GM18517 (cell line): ENCODE data around the gene LGR6.
A peak's percentile ranks its signal among the peaks of the same experiment; 100 is the strongest.
"Not testable (repeated sequence)": the region's sequence is repeated elsewhere in the genome, so short reads cannot be mapped to it uniquely, and the experiment has no call there.

Source experiments
- ATAC-seq: cut with Tn5 transposase; IDR thresholded peaks from one replicate; pipeline ENCODE4 v1.9.1; 2021; ENCODE audit warnings: mild to moderate bottlenecking, moderate library complexity; ENCODE audit not compliant: unreplicated experiment

Gene LGR6

DNA sequence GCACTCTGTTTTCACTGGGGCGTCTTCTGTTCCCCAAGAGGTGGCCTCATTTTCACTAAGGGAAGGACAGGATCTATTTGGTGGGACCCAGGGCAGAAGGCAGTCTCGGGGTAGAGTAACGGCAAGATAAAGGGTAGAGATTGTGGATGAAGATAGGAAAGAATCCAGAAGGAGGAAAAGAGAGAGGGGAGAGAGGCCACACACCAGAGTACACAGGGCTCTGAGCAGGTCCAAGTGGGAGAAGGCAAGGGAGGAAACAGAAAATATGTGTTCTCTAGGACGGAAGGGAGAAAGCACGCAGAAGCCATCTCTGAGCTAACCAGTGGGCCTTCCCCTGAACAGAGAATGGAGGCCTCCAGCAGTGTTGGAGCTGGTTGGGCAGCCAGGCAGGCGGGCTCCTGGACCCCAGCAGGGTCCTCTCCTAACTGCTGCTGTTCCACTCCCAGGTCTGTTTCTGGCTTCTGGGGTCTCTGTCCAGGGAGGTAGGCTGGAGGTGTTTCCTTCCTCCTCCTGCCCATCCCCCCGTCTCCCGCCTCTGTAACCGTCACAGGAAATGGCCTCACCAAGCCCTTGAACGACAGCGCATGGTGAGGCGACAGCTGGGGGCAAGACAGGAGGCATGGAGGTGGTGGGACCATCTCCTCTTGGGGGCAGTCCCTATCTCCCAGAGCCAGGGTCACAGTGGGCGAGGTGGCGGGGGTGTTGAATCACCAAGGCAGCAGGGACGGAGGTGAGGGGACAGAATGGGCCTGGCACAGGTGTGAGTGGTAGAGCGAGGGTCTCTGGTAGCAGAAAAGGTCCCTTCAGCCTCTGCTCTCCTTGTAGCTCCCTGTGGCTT is 33.8 kb upstream of the LGR6 start:
- no peak for ATAC-seq

DNA sequence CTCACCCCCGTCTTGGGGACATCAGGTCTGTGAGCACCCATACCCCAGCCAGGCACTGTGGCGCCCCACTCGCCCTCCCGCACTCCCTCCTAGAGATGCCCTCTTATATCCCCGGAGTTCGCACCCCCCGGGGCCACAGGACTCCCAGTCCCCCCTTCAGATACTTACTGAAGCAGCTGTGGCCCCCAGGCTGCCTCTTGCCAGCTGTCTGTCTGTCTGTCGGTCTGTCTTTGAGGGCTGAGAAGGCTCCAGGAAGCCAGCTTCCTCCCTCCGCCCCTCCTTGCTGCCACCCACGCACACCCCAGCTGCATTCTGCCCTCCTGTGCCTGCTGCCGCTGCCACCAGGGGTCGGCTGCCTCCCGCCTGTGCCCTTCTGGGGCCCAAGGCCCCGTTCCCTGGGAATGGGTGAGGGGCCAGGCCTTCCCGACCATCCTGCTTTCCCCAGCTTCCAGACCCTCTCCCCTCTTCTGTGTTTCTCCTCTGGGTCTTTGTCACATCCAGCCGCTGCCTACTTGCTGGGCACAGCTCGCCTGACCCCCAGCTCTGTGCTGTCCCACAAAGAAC is 33.1 kb upstream of the LGR6 start, which contains the start of gene PTPN7:
PTPN7 (minus strand) TSS at position 226 of the 564 bp plus-strand sequence. CDS start 1,200 bp downstream, outside the sequence.
- ATAC-seq = peak; percentile 50

DNA sequence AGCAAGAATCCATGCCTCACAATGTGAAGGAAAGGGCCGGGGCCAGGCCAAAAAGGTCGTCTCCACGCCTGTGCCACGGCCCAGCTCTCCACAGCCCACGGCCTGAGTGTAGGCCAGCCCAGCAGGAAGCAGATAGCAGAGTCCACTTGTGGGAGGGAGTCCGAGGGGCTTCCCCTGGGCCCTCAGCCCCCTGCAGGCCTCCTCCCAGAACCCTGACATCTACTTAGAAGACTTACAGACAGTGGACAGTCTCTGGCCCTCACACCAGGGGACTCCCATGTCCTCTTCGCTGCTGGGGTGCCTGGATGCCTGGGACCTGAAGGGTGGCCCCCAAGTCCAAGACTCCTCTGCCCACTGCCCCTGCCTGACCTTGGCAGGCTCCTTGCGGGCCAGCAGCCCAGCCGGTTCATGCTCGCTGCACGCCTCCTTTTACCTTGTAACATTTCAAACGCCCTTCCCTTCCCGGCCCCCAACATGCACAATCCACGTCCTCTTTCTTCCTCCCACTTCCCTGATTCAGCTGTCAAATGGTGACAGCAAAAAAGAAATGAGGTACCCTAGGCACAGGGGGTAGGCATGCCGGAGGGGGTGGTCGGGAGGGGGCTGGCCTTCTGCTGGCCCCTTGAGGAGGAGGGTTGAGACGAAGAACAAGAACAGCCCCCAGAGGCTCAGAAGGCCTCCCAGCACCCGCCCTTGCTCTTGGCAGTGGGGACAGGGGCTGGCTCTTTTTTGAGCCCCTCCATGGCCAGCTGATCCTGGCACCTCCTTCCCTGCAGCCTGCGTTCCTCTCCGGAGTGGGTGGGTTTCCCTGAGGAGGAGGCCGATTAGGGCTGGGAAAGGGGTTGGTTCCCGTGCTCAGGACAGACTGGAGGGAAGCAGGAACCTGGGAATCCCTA is 32.2 kb upstream of the LGR6 start:
- ATAC-seq = no peak

DNA sequence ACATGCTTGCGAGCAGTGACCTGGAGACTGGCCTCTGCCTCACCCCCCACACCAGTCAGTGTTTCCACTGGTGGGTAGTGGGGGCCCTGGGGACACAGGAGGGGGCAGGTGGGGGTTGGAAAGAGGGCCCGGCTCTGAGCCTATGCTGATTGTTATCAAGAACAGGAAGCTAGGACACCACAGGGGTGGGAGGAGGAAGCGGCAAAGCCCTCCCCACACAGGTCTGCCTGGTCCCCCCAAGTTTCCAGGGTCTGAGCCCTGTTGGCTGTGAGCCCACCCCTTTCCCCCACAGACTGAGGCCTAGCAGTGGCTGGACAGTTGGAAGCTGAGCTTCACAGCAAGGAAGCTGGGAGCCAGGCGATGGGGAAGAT is 31.6 kb upstream of the LGR6 start:
- ATAC-seq = no peak

DNA sequence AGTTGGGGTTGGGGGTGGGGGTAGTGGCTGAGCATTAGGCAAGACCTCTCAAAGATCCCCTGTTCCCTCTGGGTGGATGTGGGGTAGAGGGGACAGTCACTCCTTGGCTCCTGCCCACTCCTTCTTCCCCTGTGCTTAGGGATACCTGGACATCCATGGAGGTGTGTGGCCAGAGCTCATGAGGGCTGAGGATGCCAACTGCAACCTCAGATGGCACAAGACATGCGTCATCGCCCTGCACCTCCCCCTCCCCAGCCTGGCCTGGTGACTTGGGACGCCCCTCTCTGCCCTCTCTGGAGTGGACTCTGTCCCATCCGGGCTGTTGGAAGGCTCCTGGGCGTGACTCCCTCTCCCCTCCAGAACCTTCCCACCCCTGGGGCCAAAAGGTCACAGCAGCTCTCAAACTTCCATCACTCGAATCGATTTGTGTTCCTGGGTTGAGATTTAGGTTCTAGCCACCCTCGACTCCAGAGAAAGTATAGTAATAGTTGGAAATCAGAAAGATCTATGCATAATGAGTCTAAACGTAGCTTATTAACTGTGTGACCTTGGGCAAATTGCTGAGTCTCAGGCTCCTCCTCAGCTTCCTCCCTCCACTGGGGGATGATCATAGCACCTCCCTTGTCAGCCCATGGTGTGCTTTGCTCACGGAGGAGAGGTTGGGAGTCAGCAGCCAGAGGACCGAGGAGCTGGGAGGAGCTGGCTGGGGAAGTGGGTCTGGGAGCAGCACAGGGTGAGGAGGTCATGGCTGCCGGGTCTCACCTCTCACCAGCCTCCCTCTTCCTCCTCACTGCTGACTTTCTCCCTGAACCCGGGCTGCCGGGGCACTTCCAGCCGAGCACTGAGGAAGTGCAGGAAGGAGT is 30.9 kb upstream of the LGR6 start:
- ATAC-seq = no peak

DNA sequence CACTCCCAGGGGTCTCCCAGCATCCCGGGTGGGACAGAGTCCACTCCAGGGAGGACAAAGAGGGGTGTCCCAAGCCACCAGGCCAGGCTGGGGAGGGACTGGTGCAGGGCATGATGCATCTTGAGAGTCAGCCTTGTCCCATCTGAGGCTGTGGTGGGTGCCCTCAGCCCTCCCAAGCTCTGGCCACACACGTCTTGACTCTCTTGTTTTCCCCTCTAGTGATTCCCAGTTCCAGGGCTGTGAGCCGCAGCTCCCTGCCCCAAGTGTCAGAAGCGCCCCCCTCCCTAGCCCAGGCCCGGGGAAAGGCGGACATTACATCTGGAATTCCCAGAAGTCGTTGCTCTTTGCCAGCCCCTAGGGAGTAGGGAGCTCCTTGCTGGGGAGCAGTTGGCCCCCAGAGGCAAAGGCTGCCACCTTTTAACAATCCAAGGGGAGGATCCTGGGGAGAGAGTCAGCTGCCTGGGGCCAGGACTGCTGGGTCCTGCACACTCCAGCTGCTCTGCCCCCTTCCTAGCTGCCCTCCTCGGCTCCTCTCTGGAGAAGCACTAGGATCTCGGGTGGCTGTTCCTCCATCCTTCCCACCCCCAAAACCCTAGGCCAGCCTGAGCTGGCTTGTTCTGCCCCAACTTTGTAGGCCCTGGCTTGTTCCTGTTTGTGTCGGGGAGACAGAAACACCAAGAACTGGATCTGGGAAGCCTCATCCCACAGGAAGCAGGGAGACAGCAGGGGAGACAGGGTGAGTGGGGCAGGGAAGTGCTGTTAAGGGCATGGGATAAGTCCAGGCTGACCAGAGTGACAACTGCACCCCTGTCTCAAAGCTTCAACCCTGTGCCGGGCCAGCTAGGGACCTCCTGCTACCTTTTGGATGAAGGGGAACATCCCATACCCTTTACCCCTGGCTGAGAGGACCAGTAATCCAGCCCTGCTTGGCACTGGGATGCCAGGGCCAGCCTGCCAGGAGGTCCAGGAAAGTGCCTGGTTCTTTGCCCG is 30.0 kb upstream of the LGR6 start:
- no peak for ATAC-seq

DNA sequence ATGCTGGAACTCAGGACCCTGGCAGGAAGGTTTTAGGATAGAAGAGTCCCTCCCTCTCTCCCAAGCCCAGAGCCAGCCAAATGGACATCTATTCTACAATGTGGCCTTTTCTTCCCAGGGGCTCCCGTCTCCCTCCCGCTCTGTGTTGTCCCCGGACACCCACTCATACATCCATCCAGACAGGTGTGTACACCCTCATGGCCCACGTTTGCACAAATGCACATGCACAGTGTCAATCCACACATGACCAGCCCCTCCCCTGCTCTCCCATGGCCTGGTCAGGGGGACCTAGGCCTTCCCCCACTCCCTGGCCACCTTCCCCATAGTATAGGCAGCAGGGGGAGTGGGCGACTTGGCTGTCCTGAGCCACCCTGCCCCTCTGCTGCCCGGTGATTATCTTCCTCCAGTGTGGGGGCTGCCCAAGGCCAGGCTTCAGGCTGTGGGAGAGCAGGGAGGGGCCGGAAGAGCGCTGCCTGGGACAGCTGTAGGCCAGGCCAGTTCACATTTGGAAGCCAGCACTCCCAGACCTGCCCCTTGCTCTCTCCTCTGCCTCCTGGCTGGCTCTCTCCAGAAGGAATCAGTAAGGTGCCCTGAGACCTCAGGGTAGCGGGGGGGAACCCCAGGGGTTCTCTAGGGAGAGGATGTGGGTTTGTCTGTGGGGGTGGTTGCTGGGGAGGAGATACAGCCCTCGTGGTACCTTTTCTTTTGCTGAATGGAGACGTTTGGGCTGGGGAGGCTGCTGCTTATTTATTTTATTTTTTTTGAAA is 29.1 kb upstream of the LGR6 start:
- ATAC-seq = peak; percentile 50

DNA sequence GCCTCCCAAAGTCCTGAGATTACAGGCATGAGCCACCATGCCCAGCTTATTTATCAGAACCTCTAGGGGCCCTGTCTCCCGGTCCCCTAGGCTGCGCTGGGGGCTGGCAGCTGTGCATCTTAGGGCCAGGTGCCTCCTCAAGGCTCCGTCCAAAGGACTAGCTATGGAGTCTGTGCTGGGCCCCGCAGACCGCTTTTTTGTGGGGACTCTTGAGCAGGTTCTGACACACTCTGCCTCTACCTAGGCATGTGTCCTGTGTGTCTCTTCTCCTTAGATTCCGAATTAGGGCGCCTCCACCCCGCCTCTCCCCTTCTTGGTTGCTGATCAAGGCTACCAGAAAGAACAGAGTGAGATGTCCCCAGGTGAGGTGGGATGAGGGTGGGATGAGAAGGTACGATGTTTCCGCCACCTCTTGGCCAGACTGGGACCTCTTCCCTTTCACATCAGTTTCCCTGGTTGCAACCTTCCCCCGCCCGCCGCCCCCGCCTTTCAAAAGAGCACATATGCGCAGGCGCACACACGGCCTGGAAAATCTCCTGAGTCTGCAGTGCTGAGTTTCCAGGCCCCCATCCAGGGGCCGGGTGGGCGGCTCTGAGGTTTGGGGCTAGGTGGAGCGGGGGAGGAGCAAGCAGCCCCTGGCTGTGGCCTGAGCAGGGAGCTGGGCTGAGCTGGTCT is 28.2 kb upstream of the LGR6 start:
- no peak for ATAC-seq

DNA sequence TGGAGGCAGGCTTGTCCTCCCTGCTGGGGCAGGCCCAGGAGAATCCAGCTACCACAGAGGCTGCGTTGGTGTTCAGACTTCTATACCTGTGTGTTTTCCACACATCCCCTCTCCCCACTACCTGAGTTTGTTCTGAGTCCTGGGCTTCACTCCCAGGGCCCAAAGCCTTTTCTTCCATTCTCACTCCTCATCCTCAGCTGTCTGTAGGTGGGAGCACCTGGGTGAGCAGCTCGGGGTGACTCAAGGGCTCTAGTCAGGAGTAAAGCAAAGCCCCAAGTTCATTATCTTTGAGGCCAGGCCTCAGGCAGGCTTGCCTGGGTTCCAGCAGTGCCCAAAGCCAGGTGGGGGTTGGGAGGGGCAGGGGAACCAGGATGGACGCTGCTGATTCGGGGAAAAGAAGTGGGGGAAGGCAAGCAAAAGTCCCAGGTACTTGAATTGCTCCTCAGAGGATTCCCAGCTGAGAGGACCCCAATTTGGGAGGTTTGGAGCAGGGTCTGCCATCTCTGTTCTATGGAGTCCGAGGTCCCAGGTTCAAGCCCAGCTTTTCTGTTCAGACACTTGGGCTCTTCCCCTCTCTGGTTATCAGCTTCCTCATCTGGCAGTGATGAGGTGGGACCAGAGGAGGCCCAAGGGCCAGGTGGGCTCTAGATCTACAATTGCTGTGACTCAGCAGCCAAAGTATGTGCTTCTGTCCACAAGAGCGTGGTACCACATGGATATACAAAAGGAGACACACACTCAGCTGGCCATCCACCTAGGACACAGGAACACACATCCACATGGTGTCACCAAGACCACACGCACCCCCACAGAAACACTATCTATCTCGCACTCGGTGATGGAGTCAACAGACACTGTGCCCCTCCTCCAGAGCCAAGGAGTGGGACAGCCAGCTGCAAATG is 27.4 kb upstream of the LGR6 start:
- ATAC-seq = no peak

DNA sequence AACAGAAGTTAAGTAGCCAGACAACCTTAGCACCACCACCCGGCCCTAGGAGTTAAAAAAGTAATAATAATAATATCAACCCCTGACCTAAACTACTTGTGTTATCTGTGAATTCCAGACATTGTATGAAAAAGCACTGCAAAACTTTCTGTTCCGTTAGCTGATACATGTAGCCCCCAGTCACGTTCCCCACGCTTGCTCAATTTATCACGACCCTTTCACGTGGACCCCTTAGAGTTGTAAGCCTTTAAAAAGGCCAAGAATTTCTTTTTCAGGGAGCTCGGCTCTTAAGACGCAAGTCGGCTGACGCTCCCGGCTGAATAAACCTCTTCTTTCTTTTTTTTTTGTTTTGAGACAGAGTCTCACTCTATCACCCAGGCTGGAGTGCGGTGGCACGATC is 26.5 kb upstream of the LGR6 start:
- not testable (repeated sequence) for ATAC-seq

DNA sequence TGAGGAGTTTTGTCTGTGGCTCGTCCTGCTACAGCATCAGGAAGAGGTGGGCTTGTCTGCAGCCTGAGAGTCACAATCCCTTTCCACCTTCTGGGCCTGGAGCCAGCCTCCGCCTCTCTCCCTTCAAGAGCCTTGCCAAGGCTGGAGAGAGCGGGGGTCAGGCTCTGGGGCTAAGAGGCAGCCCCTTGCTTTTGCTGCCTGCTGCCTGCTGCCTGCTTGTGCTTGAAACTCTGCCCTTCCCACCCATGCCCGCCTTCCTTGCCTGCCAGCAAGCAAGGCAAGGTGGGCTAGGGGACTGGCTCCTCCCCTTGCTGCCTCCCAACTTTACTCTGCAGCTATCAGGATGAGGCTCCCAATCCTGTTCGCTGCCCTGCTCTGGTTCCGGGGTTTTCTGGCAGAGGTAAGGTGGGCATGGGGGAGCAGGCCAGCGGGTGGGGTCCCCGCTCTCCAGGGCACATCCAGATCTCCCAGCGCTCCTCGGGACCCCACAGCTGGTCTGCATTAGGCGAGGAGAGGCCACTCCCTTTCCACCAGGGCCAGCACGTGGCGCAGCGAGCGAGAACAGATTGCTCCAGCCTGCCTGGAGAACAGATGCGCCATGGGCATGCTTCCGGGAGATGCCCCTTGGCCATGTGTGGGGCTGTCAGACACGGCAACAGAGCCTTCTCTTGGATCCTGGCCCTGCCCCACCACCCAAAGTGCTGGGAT is 25.7 kb upstream of the LGR6 start:
- ATAC-seq = no peak

DNA sequence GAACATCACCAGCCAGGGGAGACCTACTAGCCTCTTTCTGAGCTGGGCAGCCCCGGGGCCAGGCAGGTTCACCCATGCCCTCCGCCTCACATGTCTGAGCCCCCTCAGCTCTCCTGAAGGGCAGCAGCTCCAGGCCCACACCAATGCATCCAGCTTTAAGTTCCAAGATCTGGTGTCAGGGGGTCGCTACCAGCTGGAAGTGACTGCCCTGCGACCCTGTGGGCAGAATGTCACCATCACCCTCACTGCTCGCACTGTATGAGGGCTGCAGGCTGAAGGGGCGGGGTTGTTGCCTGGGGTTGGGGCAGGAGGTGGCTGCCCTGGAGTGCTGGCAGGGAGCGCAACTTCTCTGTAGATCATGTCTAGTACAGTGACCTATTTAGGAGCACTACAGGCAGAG is 24.7 kb upstream of the LGR6 start:
- no peak for ATAC-seq

DNA sequence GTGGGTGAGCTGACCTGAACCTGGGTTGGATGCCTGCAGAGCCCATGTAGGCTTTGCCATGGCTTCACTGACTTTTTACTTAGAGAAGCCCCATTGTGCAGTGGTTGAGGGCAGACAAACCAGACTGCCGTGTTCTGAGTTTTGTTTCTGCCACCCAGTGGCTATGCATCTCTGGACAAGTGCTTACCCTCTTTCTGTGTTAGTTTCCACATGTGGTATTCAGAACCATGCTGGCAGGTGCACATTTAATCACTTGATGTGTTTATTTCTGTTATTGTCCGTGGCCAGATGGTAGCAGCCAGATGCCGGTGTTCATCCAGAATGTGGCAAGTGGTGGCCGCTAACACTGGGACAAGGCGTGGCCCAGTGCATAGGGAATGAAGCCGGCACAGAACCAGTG is 22.9 kb upstream of the LGR6 start:
- no peak for ATAC-seq

DNA sequence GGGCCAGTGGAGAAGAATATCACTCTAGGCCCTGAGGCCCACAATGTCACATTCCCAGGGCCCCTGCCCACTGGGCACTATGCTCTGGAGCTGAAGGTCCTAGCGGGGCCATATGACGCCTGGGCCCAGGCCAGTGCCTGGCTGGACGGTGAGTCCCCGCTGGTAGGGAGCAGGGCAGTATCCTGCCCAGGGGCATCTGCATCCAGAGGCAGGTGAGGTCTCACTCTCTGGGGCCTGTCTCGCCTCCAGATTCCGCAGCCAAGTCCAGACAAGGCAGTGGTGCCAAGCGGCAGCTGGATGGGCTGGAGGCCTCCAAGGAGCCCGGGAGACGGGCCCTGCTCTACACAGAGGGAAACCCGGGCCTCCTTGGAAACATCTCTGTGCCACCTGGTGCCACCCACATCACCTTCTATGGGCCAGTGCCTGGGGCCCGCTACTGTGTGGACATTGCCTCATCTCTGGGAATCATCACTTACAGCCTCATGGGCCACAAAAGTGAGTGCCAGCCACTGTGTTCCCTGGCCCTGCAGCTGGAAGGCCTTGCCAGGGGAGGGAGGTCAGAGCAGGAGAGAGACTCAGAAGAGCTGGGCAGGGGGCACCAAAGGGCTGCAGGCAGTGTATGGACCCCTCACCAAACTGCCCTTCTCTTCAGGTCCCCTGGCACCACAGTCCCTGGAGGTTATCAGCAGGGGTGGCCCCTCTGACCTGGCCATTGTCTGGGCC is 22.1 kb upstream of the LGR6 start:
- no peak for ATAC-seq

DNA sequence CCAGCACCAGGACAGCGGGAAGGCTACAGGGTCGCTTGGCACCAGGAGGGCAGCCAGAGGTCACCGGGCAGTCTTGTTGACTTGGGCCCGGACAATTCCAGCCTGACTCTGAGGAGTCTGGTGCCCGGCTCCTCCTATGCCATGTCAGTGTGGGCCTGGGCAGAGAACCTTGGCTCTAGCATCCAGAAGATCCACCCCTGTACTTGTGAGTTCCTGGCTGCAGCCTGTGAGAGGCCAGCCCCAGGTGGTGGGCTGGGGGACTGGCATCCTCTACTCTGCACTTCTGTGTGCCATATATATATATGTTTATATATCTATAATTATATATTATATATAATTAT is 21.6 kb upstream of the LGR6 start:
- ATAC-seq = no peak

DNA sequence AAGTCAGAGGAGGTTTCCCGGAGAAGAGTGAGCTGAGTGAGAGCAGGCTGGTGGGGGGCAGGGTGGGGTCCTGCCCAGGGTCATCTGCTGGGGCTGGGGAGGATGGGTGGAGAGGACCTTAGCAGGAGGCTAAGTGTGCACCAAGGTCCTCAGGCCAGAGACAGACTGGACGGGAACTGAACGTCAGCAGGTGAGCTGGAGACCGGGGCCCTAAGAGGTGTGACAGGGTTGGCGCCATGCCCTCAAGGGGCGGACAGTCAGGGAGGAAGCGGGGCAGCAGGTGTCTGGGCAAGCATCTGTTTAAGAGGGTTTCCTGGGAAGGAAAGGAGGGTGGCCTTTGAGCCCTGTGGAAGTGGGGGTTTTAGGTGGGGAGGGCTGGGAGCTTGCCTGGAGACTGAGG is 19.6 kb upstream of the LGR6 start:
- ATAC-seq = no peak
